Esophagus muscularis mucosa (tissue), 4 donors: ENCODE data around the gene CALB2. TPM values are rescaled to one million over a fixed set of nuclear protein-coding genes. Genes with fewer than 3 reads are reported as not detected.

Experiments used
- DNase-seq: peaks from one replicate; pipeline ENCODE4 v3.0.0-alpha.2; 2017; ENCODE audit errors: extremely low spot score
- H3K27ac ChIP-seq, 4 donors: fragments of 200-600 bp; sonication (generic); replicated peaks in 1 of 4; 1 replicate in 3 of 4; 2 replicates in 1 of 4; pipeline ENCODE4 v1.5.1; 2016 to 2019; ENCODE audit warnings: mild to moderate bottlenecking in 1 of 4
- H3K27me3 ChIP-seq, 4 donors: fragments of 200-600 bp; sonication (generic); one replicate each; pipeline versions ENCODE4 v1.5.1 to v1.6.0; 2016 to 2019
- H3K36me3 ChIP-seq, 4 donors: fragments of 200-600 bp; sonication (generic); one replicate each; pipeline ENCODE4 v1.5.1; 2016 to 2019
- H3K4me1 ChIP-seq, 4 donors: fragments of 200-600 bp; sonication (generic); one replicate each; pipeline ENCODE4 v1.5.1; 2016 to 2019
- H3K4me3 ChIP-seq, 4 donors: fragments of 200-600 bp; sonication (generic); 1 replicate in 2 of 4; 2 replicates in 2 of 4; pipeline ENCODE4 v1.5.1; 2016 to 2019; ENCODE audit warnings: mild to moderate bottlenecking in 4 of 4, moderate library complexity in 1 of 4
- H3K9me3 ChIP-seq, 4 donors: fragments of 200-600 bp; sonication (generic); 1 replicate in 3 of 4; 2 replicates in 1 of 4; pipeline ENCODE4 v1.5.1; 2016 to 2019
- EP300 ChIP-seq: sonication (generic); formaldehyde crosslinking; IDR thresholded peaks from one replicate; pipeline ENCODE4 v1.6.1; 2017; ENCODE audit warnings: antibody characterized with exemption
- POLR2A ChIP-seq: fragments of 450-650 bp; IDR thresholded peaks from one replicate; pipeline ENCODE4 v1.6.1; 2017; ENCODE audit warnings: antibody characterized with exemption, moderate library complexity, mild to moderate bottlenecking, low read depth
- POLR2AphosphoS5 ChIP-seq, 2 donors: sonication (generic); formaldehyde crosslinking; IDR thresholded peaks; one replicate each; pipeline ENCODE4 v1.6.1; 2017; ENCODE audit warnings: antibody characterized with exemption in 2 of 2
- WGBS: methylation state at CpG from one replicate; pipeline ENCODE4 v1.1.5; 2018; 5-methylcytosine and 5-hydroxymethylcytosine counted together
- intact Hi-C: fragments of 100-400 bp; cut with DNase I; formaldehyde crosslinking; loops from one replicate; pipeline ENCODE4 v1.15.1; 2023
- total RNA-seq, 4 donors: library from RNA; depleted of rRNA; stranded (reverse); fragments of >200 nt; gene quantifications; one replicate each; pipeline versions ENCODE4 v1.1.0 to v1.2.1, GENCODE V29; 2016
- TF ChIP-seq, protein P1 (sequence below), 3 experiments: fragments of 200-600 bp in 2 of 3; fragments of 450-650 bp in 1 of 3; sonication (generic) in 2 of 3; IDR thresholded peaks; one replicate each; pipeline ENCODE4 v1.5.1; 2017 to 2019; ENCODE audit warnings: antibody characterized with exemption in 3 of 3, mild to moderate bottlenecking in 2 of 3, moderate library complexity in 1 of 3

Gene CALB2
- total RNA-seq, 4 donors from 2014 or later: 0.71 to 3.6 (median 2.4) TPM

DNA sequence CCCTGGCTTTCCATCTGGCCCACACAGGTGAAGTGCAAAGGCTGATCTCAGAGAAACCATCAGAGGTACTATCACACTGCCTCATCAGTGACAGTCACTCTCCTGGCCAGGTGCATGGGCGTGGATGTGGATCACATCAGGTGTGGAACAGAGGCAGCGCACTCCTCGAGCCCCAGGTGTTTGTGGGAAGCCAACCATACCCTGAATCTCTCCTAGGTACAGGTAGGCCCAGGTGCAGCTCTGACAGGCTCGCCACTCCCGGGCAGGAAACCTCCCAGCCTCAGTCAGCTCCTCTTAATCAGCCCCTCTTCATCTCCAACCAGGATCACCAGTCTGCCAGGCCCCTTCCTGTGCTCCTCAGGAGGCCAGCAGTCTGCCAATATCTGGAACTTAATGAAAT is 51.6 kb downstream of the CALB2 start:
- intact Hi-C loops: loop anchor here (5.0 kb wide), 1 partner anchor 202 kb away; no protein-coding TSS in a partner anchor
- 89% methylated on average over 5 of the region's 5 CpGs for WGBS
- no peaks in the 10 kb centered on the region for H3K36me3 ChIP-seq

DNA sequence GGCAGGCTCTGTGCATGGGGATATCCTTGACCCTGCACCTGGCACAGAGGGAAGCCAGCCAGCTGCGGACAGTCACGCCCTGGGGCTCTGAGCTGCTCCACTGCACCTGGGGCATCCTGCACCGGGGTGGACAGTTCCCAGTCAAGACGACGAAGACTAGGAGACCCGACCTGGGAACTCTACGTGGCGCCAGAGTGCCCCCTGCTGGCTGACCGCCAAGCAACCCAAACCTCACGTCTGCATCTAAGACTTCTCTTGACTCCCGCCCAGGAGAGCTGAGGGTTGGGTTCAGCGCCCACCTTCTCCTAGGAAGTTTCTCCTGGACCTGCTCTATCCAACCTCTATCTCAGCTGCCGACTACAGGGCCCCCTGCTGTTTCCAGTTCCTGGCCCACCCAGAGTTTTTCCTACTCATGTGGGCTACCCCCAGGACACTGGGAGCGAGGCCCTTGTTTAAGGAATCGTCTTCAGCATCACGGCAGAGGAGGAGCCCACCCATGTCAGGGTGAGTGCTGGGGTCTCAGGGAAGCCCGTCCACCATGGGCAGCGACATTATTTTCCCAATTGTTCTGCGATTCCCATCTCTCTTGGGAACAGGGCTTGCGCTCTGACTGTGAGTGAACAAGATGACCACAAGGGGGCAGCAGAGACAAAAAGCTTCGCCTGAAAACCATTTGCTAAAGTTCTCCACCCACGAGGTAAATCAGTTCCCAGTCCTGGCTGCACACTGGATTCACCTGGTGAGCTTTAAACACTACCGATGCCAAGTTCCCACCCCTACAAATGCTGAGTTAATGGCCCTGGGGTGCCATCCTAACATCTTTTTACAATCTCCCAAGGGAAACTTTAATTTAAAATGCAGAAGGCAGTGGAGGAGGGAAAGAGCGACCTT is 54.0 kb downstream of the CALB2 start:
- Histone ChIP-seq H3K4me1 (peaks cover 0 to 9% (median 3%) of the 10 kb centered on the region in 4 donors), H3K4me3 (no peak overlapping the region), H3K9me3 (no peaks in the 10 kb centered on the region), H3K27me3 (peaks cover 0 to 55% (median 4%) of the 10 kb centered on the region in 4 donors), H3K27ac (no peak overlapping the region), H3K36me3 (no peaks in the 10 kb centered on the region)
- no peak for DNase-seq
- WGBS: 16% methylated on average over 13 of the region's 24 CpGs
- no peak for TF ChIP-seq POLR2A
- no peak for TF ChIP-seq POLR2AphosphoS5 (IDR thresholded peaks at IDR 0.05)
- no peak for TF ChIP-seq EP300
- TF ChIP-seq, protein P1, sequence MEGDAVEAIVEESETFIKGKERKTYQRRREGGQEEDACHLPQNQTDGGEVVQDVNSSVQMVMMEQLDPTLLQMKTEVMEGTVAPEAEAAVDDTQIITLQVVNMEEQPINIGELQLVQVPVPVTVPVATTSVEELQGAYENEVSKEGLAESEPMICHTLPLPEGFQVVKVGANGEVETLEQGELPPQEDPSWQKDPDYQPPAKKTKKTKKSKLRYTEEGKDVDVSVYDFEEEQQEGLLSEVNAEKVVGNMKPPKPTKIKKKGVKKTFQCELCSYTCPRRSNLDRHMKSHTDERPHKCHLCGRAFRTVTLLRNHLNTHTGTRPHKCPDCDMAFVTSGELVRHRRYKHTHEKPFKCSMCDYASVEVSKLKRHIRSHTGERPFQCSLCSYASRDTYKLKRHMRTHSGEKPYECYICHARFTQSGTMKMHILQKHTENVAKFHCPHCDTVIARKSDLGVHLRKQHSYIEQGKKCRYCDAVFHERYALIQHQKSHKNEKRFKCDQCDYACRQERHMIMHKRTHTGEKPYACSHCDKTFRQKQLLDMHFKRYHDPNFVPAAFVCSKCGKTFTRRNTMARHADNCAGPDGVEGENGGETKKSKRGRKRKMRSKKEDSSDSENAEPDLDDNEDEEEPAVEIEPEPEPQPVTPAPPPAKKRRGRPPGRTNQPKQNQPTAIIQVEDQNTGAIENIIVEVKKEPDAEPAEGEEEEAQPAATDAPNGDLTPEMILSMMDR (IDR thresholded peaks at IDR 0.05): peak; percentile 74 to 89 (median 88)
- intact Hi-C loops: loop anchor here (1.0 to 5.0 kb wide), 2 partner anchors 87 to 200 kb away; no protein-coding TSS in a partner anchor

More for the DNA sequence above, 51.6 kb downstream of the CALB2 start:
- no peak for TF ChIP-seq POLR2A
- TF ChIP-seq, protein P1 (IDR thresholded peaks at IDR 0.05): no peak
- no peak for TF ChIP-seq EP300
- no peak for TF ChIP-seq POLR2AphosphoS5 (IDR thresholded peaks at IDR 0.05)
- peaks cover 0 to 9% (median 3%) of the 10 kb centered on the region in 4 donors for H3K4me1 ChIP-seq
- no peak overlapping the region for H3K27ac ChIP-seq
- no peak overlapping the region for H3K4me3 ChIP-seq
- no peak for DNase-seq
- H3K27me3 ChIP-seq: peaks cover 0 to 51% (median 4%) of the 10 kb centered on the region in 4 donors
- H3K9me3 ChIP-seq: no peaks in the 10 kb centered on the region

DNA sequence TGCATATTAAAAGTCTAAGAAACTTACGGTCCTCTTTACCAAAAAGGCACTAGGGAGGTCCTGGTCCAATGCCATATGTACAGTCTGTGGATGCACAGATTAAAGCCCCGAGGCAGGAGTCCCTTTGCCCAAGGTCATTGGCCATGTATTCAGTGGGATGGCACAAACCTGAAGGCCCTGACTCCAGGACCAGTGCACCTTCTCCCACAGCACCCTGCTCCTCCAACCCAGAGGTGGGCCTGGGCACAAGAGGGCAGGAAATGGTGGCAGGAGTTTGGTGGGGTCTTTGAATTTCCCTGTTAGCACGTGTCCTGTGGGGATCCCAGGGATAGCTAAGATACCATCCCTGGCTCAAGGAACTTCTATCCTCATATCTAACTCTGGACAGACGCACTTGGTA is 54.8 kb downstream of the CALB2 start:
- 56% methylated on average over 4 of the region's 4 CpGs for WGBS
- intact Hi-C loops: loop anchor here (1.0 to 5.0 kb wide), 2 partner anchors 86 to 199 kb away; no protein-coding TSS in a partner anchor
- Histone ChIP-seq H3K9me3 (no peaks in the 10 kb centered on the region), H3K4me3 (no peak overlapping the region), H3K27me3 (peaks cover 0 to 55% (median 4%) of the 10 kb centered on the region in 4 donors), H3K36me3 (no peaks in the 10 kb centered on the region), H3K27ac (no peak overlapping the region), H3K4me1 (peaks cover 0 to 9% (median 3%) of the 10 kb centered on the region in 4 donors)
- TF ChIP-seq POLR2A (no peak), POLR2AphosphoS5 (IDR thresholded peaks at IDR 0.05) (no peak), EP300 (no peak)
- TF ChIP-seq, protein P1 (IDR thresholded peaks at IDR 0.05): no peak
- DNase-seq: no peak

DNA sequence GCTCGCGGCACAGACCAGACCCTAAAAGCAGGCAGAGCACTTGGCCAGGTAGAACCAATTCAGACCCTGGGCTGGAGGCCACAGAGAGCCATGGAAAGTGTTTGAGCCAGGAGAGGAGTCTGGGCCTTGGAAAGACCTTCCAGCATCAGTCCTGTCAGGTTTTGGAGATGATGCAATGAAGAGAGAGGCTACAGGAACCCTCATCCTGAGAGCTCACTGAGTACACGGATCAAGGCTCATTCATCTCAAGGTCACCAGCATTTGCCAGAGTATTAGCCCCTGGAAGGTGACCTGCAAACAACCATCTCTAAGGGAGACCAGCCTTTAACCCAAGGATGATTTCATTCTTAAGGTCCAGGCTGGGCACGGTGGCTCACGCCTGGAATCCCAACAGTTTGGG is 55.5 kb downstream of the CALB2 start:
- peaks cover 0 to 48% (median 4%) of the 10 kb centered on the region in 4 donors for H3K27me3 ChIP-seq
- no peaks in the 10 kb centered on the region for H3K36me3 ChIP-seq
- no peak overlapping the region for H3K4me3 ChIP-seq
- peaks cover 0 to 9% (median 3%) of the 10 kb centered on the region in 4 donors for H3K4me1 ChIP-seq
- no peaks in the 10 kb centered on the region for H3K9me3 ChIP-seq
- 100% methylated on average over 5 of the region's 5 CpGs for WGBS
- intact Hi-C loops: loop anchor here (5.0 kb wide), 1 partner anchor 198 kb away; no protein-coding TSS in a partner anchor
- DNase-seq: no peak
- H3K27ac ChIP-seq: no peak overlapping the region
- no peak for TF ChIP-seq POLR2AphosphoS5 (IDR thresholded peaks at IDR 0.05)
- no peak for TF ChIP-seq POLR2A
- no peak for TF ChIP-seq EP300
- TF ChIP-seq, protein P1 (IDR thresholded peaks at IDR 0.05): no peak
